ENCODE measurements around the gene UMODL1. TPM values are rescaled to one million over a fixed set of nuclear protein-coding genes. Genes with fewer than 3 reads are reported as not detected.

The UMODL1 gene
- total RNA-seq, 1 experiment from 2014 or later = 0.18 TPM

GRCh38 chr21:42059141-42059540, 12.0 kb upstream of the UMODL1 start:
- ATAC-seq (no peak), DNase-seq (ENCODE audit: low read depth, low spot score) (no peak)
- in situ Hi-C loops (cut with HindIII; ENCODE audit: low pct_unique_long_range_greater_than_20kb, low sequenced_read_pairs) (no loop called here), intact Hi-C loops (cut with micrococcal nuclease; ENCODE audit: unreplicated experiment) (no loop called here)
- Histone ChIP-seq H3K4me1 (ENCODE audit: control insufficient read depth, insufficient read depth, low read length) (no peaks in the 10 kb centered on the region; the same call in 1 of the 2 replicates), H3K27ac (ENCODE audit: low read length) (no peak overlapping the region), H3K27me3 (ENCODE audit: control insufficient read depth, insufficient read depth, low read length) (no peaks in the 10 kb centered on the region), H3K9me3 (ENCODE audit: control insufficient read depth, insufficient read depth, low read depth, low read length) (no peaks in the 10 kb centered on the region), H3K36me3 (ENCODE audit: control insufficient read depth, insufficient read depth, low read length) (no peaks in the 10 kb centered on the region), H3K4me3 (ENCODE audit: low read depth in 2 of 2, low read length in 2 of 2) (no peak overlapping the region)
- no TSS peak for BruUV-seq (replicated peaks)
- ChIA-PET POLR2A (interaction anchor here (0.6 kb wide), 1 partner anchor 33 kb away, joined by 3 read pairs; no protein-coding TSS in a partner anchor), CTCF (no interaction called here)
- TF ChIP-seq POLR2AphosphoS5 (IDR thresholded peaks at IDR 0.05; ENCODE audit: low read depth, low read length) = no peak
- no peak for TF ChIP-seq CTCF (IDR thresholded peaks at IDR 0.05)
- no peak for TF ChIP-seq REST (IDR thresholded peaks at IDR 0.05; ENCODE audit: insufficient read depth in 1 of 2, low read depth in 2 of 2, low read length in 1 of 2)
- TF ChIP-seq SIN3A (IDR thresholded peaks at IDR 0.05; ENCODE audit: borderline replicate concordance, insufficient read depth, low read depth, low read length) = no peak
- no peak for TF ChIP-seq TCF7L2 (IDR thresholded peaks at IDR 0.05; ENCODE audit: low read depth, low read length)

GRCh38 chr21:42059721-42060120, 11.4 kb upstream of the UMODL1 start:
- ChIA-PET POLR2A (no interaction called here), CTCF (no interaction called here)
- no TSS peak for BruUV-seq (replicated peaks)
- Histone ChIP-seq H3K36me3 (ENCODE audit: control insufficient read depth, insufficient read depth, low read length) (no peaks in the 10 kb centered on the region), H3K4me3 (ENCODE audit: low read depth in 2 of 2, low read length in 2 of 2) (no peak overlapping the region), H3K27me3 (ENCODE audit: control insufficient read depth, insufficient read depth, low read length) (no peaks in the 10 kb centered on the region), H3K4me1 (ENCODE audit: control insufficient read depth, insufficient read depth, low read length) (no peaks in the 10 kb centered on the region; the same call in 1 of the 2 replicates), H3K9me3 (ENCODE audit: control insufficient read depth, insufficient read depth, low read depth, low read length) (no peaks in the 10 kb centered on the region), H3K27ac (ENCODE audit: low read length) (no peak overlapping the region)
- no peak for DNase-seq (ENCODE audit: low read depth, low spot score)
- intact Hi-C loops (cut with micrococcal nuclease; ENCODE audit: unreplicated experiment) (no loop called here), in situ Hi-C loops (cut with HindIII; ENCODE audit: low pct_unique_long_range_greater_than_20kb, low sequenced_read_pairs) (no loop called here)
- no peak for ATAC-seq
- no peak for TF ChIP-seq REST (IDR thresholded peaks at IDR 0.05; ENCODE audit: insufficient read depth in 1 of 2, low read depth in 2 of 2, low read length in 1 of 2)
- no peak for TF ChIP-seq POLR2AphosphoS5 (IDR thresholded peaks at IDR 0.05; ENCODE audit: low read depth, low read length)
- no peak for TF ChIP-seq TCF7L2 (IDR thresholded peaks at IDR 0.05; ENCODE audit: low read depth, low read length)
- no peak for TF ChIP-seq SIN3A (IDR thresholded peaks at IDR 0.05; ENCODE audit: borderline replicate concordance, insufficient read depth, low read depth, low read length)
- no peak for TF ChIP-seq CTCF (IDR thresholded peaks at IDR 0.05)
